ENCODE data around the gene RAPGEF5. TPM values are rescaled to one million over a fixed set of nuclear protein-coding genes. Genes with fewer than 3 reads are reported as not detected.

Gene RAPGEF5
- total RNA-seq, 2 donors from 2014 or later, result 16.7 to 23.2 TPM

DNA sequence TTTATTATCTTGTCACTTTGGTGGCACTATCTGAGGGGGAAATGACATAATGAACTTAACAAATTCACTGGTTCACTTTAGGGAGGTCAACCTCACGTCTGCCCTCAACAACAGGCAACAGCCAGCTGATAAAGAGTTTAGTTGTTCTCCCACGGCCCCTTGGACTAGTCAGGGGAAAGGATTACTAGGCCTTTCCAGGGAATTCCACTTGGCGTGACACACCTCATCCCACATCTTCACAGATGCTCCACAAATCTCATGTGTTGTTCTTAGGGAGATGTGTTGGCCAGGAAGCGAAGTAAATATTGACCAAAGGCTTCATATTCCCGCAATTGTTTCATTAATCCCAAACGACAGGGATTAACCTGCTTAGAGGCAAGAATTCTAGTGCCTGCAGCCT lies 227.8 kb downstream of the RAPGEF5 start:
- H3K27me3 Mint-ChIP-seq (ENCODE audit: insufficient read depth), result no peaks in the 10 kb centered on the region
- no peak overlapping the region for H3K4me3 Mint-ChIP-seq
- H3K4me1 Mint-ChIP-seq, result peaks cover 25% of the 10 kb centered on the region
- no peak for DNase-seq
- 66 to 84% methylated on average over 5 to 6 of the region's 6 CpGs for WGBS, 2 experiments (ENCODE audit: insufficient coverage in 1 of 2, insufficient read length in 1 of 2)
- no peaks in the 10 kb centered on the region for H3K27me3 ChIP-seq (ENCODE audit: control insufficient read depth, insufficient read depth, low read length, poor library complexity, severe bottlenecking)
- H3K4me1 ChIP-seq (ENCODE audit: control insufficient read depth, insufficient read depth, low read length), result peaks cover 14% of the 10 kb centered on the region
- no peak overlapping the region for H3K4me3 ChIP-seq (ENCODE audit: low read length)
- H3K9me3 ChIP-seq (ENCODE audit: control insufficient read depth, low read length), result no peaks in the 10 kb centered on the region
- H3K27ac ChIP-seq (ENCODE audit: low read depth, low read length), result no peak overlapping the region
- H3K36me3 ChIP-seq (ENCODE audit: control insufficient read depth, insufficient read depth, low read length), result peaks cover 16% of the 10 kb centered on the region
- H3K9ac ChIP-seq (ENCODE audit: extremely low read depth, low read length, poor library complexity, severe bottlenecking), result peak overlapping the region; percentile 5
- H3K27ac Mint-ChIP-seq, result peak overlapping the region; percentile 80
- no peaks in the 10 kb centered on the region for H3K9me3 Mint-ChIP-seq
- H3K36me3 Mint-ChIP-seq (ENCODE audit: low read depth), result peaks cover 11% of the 10 kb centered on the region
- TF ChIP-seq, protein P1, sequence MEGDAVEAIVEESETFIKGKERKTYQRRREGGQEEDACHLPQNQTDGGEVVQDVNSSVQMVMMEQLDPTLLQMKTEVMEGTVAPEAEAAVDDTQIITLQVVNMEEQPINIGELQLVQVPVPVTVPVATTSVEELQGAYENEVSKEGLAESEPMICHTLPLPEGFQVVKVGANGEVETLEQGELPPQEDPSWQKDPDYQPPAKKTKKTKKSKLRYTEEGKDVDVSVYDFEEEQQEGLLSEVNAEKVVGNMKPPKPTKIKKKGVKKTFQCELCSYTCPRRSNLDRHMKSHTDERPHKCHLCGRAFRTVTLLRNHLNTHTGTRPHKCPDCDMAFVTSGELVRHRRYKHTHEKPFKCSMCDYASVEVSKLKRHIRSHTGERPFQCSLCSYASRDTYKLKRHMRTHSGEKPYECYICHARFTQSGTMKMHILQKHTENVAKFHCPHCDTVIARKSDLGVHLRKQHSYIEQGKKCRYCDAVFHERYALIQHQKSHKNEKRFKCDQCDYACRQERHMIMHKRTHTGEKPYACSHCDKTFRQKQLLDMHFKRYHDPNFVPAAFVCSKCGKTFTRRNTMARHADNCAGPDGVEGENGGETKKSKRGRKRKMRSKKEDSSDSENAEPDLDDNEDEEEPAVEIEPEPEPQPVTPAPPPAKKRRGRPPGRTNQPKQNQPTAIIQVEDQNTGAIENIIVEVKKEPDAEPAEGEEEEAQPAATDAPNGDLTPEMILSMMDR (conservative IDR thresholded peaks at IDR 0.05), result no peak

GRCh38 chr7:22128528-22128920 lies 228.4 kb downstream of the RAPGEF5 start:
- peaks cover 14% of the 10 kb centered on the region for H3K4me1 ChIP-seq (ENCODE audit: control insufficient read depth, insufficient read depth, low read length)
- peaks cover 26% of the 10 kb centered on the region for H3K4me1 Mint-ChIP-seq
- TF ChIP-seq, protein P1 (conservative IDR thresholded peaks at IDR 0.05), result no peak
- H3K27ac ChIP-seq (ENCODE audit: low read depth, low read length), result no peak overlapping the region
- H3K4me3 Mint-ChIP-seq, result no peak overlapping the region
- no peak overlapping the region for H3K9ac ChIP-seq (ENCODE audit: extremely low read depth, low read length, poor library complexity, severe bottlenecking)
- no peaks in the 10 kb centered on the region for H3K9me3 Mint-ChIP-seq
- no peaks in the 10 kb centered on the region for H3K9me3 ChIP-seq (ENCODE audit: control insufficient read depth, low read length)
- H3K27ac Mint-ChIP-seq, result no peak overlapping the region
- no peak for DNase-seq
- no peak overlapping the region for H3K4me3 ChIP-seq (ENCODE audit: low read length)
- peaks cover 21% of the 10 kb centered on the region for H3K36me3 ChIP-seq (ENCODE audit: control insufficient read depth, insufficient read depth, low read length)
- H3K27me3 Mint-ChIP-seq (ENCODE audit: insufficient read depth), result no peaks in the 10 kb centered on the region
- peaks cover 11% of the 10 kb centered on the region for H3K36me3 Mint-ChIP-seq (ENCODE audit: low read depth)
- no peaks in the 10 kb centered on the region for H3K27me3 ChIP-seq (ENCODE audit: control insufficient read depth, insufficient read depth, low read length, poor library complexity, severe bottlenecking)
- no CpG with 5 or more reads among the region's 4 CpGs for WGBS, 2 experiments (ENCODE audit: insufficient coverage in 1 of 2, insufficient read length in 1 of 2)

DNA sequence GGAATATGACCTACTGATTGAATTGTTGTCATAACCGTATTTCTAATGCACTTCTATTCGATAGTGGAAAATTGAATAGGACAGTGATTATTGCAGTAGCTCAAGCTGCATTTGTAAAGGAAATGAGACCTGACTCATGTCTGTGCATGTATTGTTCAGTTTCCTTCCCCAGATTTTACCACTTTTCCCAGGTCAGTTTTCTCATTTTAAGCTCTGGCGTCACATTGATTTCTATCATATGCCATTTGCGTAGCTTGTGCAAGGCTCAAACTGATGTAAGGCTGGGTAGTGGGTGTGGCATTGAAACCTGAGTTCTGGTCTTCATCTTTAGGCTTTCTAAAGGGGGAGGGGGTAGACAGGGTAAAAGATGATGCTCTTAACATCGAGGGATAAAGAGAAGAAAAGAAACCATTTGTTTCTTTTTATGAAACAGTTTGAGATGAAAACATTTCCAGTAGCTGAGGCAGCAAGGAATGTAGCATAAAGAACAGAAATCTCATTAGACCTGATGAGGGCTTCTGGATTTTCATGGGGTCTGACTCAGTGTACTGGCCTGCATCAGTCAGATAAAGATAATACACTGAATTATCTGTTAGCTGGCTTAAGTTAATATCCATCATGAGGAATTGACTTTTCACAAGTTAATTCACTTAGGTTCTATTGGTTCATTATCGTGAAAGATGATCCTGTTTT lies 229.0 kb downstream of the RAPGEF5 start:
- peaks cover 32% of the 10 kb centered on the region for H3K4me1 Mint-ChIP-seq
- Histone ChIP-seq H3K27me3 (ENCODE audit: control insufficient read depth, insufficient read depth, low read length, poor library complexity, severe bottlenecking) (no peaks in the 10 kb centered on the region), H3K27ac (ENCODE audit: low read depth, low read length) (no peak overlapping the region), H3K9ac (ENCODE audit: extremely low read depth, low read length, poor library complexity, severe bottlenecking) (no peak overlapping the region), H3K36me3 (ENCODE audit: control insufficient read depth, insufficient read depth, low read length) (peaks cover 21% of the 10 kb centered on the region), H3K4me3 (ENCODE audit: low read length) (no peak overlapping the region), H3K9me3 (ENCODE audit: control insufficient read depth, low read length) (no peaks in the 10 kb centered on the region), H3K4me1 (ENCODE audit: control insufficient read depth, insufficient read depth, low read length) (peaks cover 14% of the 10 kb centered on the region)
- no peak overlapping the region for H3K4me3 Mint-ChIP-seq
- H3K9me3 Mint-ChIP-seq, result no peaks in the 10 kb centered on the region
- no peak for DNase-seq
- H3K36me3 Mint-ChIP-seq (ENCODE audit: low read depth), result peaks cover 11% of the 10 kb centered on the region
- WGBS, 2 experiments (ENCODE audit: insufficient coverage in 1 of 2, insufficient read length in 1 of 2), result 86 to 90% methylated on average over 4 to 6 of the region's 6 CpGs
- H3K27ac Mint-ChIP-seq, result no peak overlapping the region
- H3K27me3 Mint-ChIP-seq (ENCODE audit: insufficient read depth), result no peaks in the 10 kb centered on the region
- TF ChIP-seq, protein P1 (conservative IDR thresholded peaks at IDR 0.05), result no peak
